Measurements from ENCODE around the gene C21orf58. TPM values are rescaled to one million over a fixed set of nuclear protein-coding genes. Genes with fewer than 3 reads are reported as not detected.

Gene C21orf58
- total and polyA plus RNA-seq, 2 experiments from 2014 or later: 17.7 to 23.9 TPM

DNA sequence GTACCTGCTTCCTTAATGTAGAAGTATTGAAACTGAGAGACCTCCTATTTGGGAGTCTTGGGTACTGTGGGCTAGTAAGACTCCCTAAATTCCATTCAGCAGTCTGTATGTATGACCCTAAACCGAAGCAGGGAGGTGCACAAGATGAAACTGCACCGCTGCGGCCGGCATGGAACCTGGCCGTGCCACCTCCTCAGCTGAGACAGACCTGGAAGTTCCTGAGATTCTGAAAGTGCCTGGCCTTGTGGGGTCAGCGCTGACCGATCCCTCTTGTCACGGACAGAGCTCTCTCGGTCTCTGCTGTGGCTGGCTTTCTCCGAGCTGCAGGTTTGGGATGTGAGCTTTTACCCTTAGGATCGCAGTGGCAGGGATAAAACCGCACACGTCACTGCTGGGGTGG lies 27.3 kb upstream of the C21orf58 start:
- Histone ChIP-seq H3K4me3 (no peak overlapping the region), H3K36me3 (ENCODE audit: insufficient read depth) (peaks cover 27% of the 10 kb centered on the region), H4K20me1 (replicated peaks; ENCODE audit: insufficient read depth) (no peaks in the 10 kb centered on the region; the same call in none of the 2 replicates), H3K27me3 (ENCODE audit: insufficient read depth) (no peaks in the 10 kb centered on the region), H3K79me2 (replicated peaks; ENCODE audit: insufficient read depth) (no peaks in the 10 kb centered on the region), H3K4me2 (no peak overlapping the region), H3F3A (replicated peaks; ENCODE audit: low read depth) (no peaks in the 10 kb centered on the region), H3K27ac (ENCODE audit: low read depth) (no peak overlapping the region), H2AFZ (no peak overlapping the region), H3K9me2 (ENCODE audit: insufficient read depth) (no peaks in the 10 kb centered on the region), H3K4me1 (ENCODE audit: insufficient read depth) (no peaks in the 10 kb centered on the region)
- H3K4me3 Mint-ChIP-seq: no peak overlapping the region
- peaks cover 73% of the 10 kb centered on the region for H3K36me3 Mint-ChIP-seq (ENCODE audit: low read depth)
- DNase-seq (ENCODE audit: low spot score) (no peak), ATAC-seq (no peak)
- H3K4me1 Mint-ChIP-seq: no peaks in the 10 kb centered on the region
- H3K27ac Mint-ChIP-seq: no peak overlapping the region
- H3K27me3 Mint-ChIP-seq (ENCODE audit: insufficient read depth, low read depth, poor library complexity): peaks cover 10% of the 10 kb centered on the region
- no peaks in the 10 kb centered on the region for H3K9me3 Mint-ChIP-seq
- TF ChIP-seq CREB1 (CRISPR knock-in tag; IDR thresholded peaks at IDR 0.05; ENCODE audit: low read depth) (no peak), ZNF114 (CRISPR knock-in tag; IDR thresholded peaks at IDR 0.05) (no peak), JUNB (IDR thresholded peaks at IDR 0.05; ENCODE audit: unreplicated experiment) (no peak), POLR2AphosphoS5 (IDR thresholded peaks at IDR 0.05; ENCODE audit: low read depth) (no peak), STAT1 (IDR thresholded peaks at IDR 0.05; ENCODE audit: unreplicated experiment) (no peak), EZH2 (IDR thresholded peaks at IDR 0.05; ENCODE audit: low read depth, unreplicated experiment) (no peak), EZH2phosphoT487 (IDR thresholded peaks at IDR 0.05; ENCODE audit: unreplicated experiment) (no peak), NANOG (IDR thresholded peaks at IDR 0.05; ENCODE audit: borderline replicate concordance) (no peak), ZNF331 (CRISPR knock-in tag; IDR thresholded peaks at IDR 0.05; ENCODE audit: low read depth) (no peak)
- TF ChIP-seq, protein P1, sequence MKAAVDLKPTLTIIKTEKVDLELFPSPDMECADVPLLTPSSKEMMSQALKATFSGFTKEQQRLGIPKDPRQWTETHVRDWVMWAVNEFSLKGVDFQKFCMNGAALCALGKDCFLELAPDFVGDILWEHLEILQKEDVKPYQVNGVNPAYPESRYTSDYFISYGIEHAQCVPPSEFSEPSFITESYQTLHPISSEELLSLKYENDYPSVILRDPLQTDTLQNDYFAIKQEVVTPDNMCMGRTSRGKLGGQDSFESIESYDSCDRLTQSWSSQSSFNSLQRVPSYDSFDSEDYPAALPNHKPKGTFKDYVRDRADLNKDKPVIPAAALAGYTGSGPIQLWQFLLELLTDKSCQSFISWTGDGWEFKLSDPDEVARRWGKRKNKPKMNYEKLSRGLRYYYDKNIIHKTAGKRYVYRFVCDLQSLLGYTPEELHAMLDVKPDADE (IDR thresholded peaks at IDR 0.05): no peak
- TF ChIP-seq, protein P2, sequence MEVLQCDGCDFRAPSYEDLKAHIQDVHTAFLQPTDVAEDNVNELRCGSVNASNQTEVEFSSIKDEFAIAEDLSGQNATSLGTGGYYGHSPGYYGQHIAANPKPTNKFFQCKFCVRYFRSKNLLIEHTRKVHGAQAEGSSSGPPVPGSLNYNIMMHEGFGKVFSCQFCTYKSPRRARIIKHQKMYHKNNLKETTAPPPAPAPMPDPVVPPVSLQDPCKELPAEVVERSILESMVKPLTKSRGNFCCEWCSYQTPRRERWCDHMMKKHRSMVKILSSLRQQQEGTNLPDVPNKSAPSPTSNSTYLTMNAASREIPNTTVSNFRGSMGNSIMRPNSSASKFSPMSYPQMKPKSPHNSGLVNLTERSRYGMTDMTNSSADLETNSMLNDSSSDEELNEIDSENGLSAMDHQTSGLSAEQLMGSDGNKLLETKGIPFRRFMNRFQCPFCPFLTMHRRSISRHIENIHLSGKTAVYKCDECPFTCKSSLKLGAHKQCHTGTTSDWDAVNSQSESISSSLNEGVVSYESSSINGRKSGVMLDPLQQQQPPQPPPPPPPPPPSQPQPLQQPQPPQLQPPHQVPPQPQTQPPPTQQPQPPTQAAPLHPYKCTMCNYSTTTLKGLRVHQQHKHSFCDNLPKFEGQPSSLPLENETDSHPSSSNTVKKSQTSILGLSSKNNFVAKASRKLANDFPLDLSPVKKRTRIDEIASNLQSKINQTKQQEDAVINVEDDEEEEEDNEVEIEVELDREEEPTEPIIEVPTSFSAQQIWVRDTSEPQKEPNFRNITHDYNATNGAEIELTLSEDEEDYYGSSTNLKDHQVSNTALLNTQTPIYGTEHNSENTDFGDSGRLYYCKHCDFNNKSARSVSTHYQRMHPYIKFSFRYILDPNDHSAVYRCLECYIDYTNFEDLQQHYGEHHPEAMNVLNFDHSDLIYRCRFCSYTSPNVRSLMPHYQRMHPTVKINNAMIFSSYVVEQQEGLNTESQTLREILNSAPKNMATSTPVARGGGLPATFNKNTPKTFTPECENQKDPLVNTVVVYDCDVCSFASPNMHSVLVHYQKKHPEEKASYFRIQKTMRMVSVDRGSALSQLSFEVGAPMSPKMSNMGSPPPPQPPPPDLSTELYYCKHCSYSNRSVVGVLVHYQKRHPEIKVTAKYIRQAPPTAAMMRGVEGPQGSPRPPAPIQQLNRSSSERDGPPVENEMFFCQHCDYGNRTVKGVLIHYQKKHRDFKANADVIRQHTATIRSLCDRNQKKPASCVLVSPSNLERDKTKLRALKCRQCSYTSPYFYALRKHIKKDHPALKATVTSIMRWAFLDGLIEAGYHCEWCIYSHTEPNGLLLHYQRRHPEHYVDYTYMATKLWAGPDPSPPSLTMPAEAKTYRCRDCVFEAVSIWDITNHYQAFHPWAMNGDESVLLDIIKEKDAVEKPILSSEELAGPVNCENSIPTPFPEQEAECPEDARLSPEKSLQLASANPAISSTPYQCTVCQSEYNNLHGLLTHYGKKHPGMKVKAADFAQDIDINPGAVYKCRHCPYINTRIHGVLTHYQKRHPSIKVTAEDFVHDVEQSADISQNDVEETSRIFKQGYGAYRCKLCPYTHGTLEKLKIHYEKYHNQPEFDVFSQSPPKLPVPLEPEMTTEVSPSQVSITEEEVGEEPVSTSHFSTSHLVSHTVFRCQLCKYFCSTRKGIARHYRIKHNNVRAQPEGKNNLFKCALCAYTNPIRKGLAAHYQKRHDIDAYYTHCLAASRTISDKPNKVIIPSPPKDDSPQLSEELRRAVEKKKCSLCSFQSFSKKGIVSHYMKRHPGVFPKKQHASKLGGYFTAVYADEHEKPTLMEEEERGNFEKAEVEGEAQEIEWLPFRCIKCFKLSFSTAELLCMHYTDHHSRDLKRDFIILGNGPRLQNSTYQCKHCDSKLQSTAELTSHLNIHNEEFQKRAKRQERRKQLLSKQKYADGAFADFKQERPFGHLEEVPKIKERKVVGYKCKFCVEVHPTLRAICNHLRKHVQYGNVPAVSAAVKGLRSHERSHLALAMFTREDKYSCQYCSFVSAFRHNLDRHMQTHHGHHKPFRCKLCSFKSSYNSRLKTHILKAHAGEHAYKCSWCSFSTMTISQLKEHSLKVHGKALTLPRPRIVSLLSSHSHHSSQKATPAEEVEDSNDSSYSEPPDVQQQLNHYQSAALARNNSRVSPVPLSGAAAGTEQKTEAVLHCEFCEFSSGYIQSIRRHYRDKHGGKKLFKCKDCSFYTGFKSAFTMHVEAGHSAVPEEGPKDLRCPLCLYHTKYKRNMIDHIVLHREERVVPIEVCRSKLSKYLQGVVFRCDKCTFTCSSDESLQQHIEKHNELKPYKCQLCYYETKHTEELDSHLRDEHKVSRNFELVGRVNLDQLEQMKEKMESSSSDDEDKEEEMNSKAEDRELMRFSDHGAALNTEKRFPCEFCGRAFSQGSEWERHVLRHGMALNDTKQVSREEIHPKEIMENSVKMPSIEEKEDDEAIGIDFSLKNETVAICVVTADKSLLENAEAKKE (CRISPR knock-in tag; IDR thresholded peaks at IDR 0.05): no peak
- TF ChIP-seq, protein P3, sequence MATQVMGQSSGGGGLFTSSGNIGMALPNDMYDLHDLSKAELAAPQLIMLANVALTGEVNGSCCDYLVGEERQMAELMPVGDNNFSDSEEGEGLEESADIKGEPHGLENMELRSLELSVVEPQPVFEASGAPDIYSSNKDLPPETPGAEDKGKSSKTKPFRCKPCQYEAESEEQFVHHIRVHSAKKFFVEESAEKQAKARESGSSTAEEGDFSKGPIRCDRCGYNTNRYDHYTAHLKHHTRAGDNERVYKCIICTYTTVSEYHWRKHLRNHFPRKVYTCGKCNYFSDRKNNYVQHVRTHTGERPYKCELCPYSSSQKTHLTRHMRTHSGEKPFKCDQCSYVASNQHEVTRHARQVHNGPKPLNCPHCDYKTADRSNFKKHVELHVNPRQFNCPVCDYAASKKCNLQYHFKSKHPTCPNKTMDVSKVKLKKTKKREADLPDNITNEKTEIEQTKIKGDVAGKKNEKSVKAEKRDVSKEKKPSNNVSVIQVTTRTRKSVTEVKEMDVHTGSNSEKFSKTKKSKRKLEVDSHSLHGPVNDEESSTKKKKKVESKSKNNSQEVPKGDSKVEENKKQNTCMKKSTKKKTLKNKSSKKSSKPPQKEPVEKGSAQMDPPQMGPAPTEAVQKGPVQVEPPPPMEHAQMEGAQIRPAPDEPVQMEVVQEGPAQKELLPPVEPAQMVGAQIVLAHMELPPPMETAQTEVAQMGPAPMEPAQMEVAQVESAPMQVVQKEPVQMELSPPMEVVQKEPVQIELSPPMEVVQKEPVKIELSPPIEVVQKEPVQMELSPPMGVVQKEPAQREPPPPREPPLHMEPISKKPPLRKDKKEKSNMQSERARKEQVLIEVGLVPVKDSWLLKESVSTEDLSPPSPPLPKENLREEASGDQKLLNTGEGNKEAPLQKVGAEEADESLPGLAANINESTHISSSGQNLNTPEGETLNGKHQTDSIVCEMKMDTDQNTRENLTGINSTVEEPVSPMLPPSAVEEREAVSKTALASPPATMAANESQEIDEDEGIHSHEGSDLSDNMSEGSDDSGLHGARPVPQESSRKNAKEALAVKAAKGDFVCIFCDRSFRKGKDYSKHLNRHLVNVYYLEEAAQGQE (IDR thresholded peaks at IDR 0.05; ENCODE audit: unreplicated experiment): no peak
- TF ChIP-seq, protein P4, sequence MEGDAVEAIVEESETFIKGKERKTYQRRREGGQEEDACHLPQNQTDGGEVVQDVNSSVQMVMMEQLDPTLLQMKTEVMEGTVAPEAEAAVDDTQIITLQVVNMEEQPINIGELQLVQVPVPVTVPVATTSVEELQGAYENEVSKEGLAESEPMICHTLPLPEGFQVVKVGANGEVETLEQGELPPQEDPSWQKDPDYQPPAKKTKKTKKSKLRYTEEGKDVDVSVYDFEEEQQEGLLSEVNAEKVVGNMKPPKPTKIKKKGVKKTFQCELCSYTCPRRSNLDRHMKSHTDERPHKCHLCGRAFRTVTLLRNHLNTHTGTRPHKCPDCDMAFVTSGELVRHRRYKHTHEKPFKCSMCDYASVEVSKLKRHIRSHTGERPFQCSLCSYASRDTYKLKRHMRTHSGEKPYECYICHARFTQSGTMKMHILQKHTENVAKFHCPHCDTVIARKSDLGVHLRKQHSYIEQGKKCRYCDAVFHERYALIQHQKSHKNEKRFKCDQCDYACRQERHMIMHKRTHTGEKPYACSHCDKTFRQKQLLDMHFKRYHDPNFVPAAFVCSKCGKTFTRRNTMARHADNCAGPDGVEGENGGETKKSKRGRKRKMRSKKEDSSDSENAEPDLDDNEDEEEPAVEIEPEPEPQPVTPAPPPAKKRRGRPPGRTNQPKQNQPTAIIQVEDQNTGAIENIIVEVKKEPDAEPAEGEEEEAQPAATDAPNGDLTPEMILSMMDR (conservative IDR thresholded peaks at IDR 0.05; ENCODE audit: low read depth in 2 of 2): no peak

All from GM23338 (cell line).